CD4-positive, alpha-beta T cell treated with Interferon gamma for 1 hour (primary cell): ENCODE data around the gene CYTH1.

ENCODE experiments used
- DNase-seq: peaks from one replicate; pipeline ENCODE4 v3.0.0-alpha.2; 2020

Gene CYTH1

DNA sequence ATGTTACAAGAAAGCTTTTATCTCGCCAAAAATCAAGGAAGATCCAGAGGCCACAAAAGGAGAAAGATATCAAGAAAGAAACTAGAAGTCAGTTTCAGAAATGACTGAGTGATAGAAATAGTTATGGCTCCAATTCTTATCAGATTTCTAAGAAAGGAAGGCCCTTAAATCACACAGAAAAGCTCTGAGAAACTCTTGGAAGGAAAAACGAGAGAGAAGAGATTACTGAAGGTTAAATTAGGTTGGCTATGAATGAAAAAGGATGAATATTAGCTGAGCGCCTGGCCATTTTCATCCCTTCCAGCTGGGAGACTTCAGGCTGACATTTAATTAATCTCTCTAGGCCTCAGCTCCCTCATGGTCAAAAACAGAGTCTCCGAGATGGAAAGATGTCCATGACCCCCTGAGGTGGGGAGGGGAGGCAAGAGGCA lies 72.3 kb downstream of the CYTH1 start:
- DNase-seq = no peak

GRCh38 chr17:78709119-78709681 lies 72.9 kb downstream of the CYTH1 start:
- DNase-seq = no peak

- peak; percentile 63 for DNase-seq
Measured at GRCh38 chr17:78708510-78708973, 73.5 kb downstream of the CYTH1 start.

- no peak for DNase-seq
Measured at GRCh38 chr17:78707923-78708322, 74.2 kb downstream of the CYTH1 start.

- DNase-seq = no peak
Measured at GRCh38 chr17:78707016-78707415, 75.1 kb downstream of the CYTH1 start.

DNA sequence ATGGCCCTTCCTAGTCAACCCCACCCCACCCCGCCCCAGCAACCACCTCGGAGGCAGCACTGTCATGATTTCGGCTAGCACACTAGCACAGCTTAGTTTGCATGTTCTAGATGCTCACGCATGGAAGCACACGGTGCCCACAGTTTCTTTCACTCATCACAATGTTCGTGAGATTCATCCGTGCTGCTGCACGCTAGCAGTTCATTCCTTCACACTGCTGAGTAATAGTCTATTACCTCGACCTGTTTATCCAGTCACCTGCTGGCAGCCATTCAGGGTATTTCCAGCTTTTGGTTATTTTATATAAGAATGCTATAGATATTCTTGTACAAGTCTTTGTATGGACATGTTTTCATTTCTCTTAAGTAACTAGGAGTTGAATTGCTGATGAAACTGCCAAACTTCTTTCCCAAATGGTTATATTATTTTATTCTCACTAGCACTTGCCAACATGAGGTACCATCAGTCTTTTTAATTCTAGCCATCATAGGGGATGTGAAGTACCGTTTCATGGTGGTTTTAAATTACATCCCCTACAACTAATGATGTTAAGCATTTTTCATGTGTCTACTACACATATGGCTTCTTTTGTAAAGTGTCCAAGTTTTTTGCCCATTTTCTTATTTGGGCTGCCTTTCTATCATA lies 75.7 kb downstream of the CYTH1 start:
- no peak for DNase-seq

GRCh38 chr17:78705071-78705470 lies 77.0 kb downstream of the CYTH1 start:
- DNase-seq = no peak

- DNase-seq = no peak
Measured at GRCh38 chr17:78704594-78704993, 77.5 kb downstream of the CYTH1 start.

DNA sequence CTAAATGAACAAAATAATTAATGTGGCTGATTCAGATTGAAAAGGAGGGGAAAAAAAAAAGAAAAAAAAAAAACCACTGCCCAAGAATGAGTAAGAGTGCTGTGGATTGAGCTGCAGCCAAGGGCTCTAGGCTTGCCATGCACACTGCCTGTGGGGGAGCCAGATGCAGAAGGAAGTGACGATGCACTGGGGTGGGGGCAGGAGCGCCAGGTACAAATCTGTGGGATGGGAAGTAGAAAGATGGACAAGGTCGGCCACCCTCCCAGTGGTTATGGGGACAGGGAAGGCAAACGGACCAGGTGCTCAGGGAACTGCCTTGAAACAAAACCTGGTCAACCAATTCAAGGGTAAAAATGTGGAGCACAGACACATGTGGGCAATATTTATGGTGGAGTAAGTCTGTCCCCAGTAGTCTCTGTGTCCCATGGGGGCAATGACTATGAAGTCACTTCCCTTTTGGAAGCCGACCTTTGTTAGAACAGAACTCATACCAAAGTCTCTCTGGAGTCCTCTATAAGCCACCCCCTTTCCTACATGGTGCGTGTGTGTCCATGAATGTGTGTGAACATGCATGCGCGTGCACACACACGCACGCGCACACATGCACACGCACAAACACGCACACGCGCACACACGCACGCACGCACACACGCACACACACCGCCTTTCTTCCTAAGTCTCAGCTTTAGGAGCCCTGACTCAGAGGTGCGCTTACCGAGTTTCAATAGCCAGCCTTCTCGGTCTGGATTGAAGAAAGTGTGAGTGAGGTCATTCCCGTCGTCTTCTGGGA lies 84.3 kb downstream of the CYTH1 start:
- no peak for DNase-seq

DNA sequence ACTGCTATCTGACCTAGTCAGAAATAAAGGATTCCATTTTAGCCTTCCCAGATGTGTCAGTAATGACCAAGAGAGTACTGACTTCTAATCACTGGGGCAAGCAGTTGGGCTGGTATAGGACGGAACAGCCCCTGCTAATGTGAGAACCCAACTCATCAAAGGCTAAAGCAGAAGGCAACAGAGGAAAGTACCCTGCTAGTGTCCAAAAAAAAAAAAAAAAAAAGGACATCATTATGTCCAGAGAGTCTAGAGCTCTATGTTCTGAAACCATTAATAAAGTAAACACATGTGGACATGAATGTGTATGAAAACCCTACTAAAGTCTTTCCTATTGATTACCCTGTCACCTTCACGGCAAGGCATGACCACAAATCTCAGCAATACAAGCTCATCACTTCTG lies 85.0 kb downstream of the CYTH1 start:
- DNase-seq = no peak

GRCh38 chr17:78696016-78696982 lies 85.8 kb downstream of the CYTH1 start:
- DNase-seq = no peak

GRCh38 chr17:78694805-78695531 lies 87.1 kb downstream of the CYTH1 start:
- DNase-seq = no peak

DNA sequence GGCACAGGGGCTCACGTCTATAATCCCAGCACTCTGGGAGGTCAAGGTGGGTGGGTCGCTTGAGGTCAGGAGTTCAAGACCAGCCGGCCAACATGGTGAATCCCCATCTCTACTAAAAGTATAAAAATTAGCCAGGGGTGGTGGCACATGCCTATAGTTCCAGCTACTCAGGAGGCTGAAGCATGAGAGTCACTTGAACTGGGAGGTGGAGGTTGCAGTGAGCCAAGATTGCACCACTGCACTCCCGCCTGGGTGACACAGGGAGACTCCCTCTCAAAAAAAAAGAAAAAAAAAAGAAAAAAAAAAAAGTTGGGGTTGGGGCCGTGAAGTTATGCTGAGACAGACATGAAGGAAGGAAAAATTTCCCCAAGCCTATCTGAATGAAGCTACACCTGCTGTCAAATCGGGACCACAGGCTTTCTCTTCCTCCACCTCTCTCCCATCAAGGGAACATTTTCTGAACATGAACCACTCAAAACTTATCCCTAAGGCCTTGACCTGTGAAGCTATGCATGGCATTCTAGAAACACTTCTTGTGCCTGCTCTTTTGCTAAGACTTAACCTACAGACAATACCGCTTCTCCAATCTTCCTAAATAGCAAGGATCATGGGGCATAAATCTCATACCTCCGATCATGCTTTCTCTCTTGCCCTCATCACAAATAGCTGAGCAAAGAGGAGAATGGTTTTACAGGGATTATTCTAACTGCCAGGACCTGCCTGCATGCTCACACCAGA lies 88.6 kb downstream of the CYTH1 start:
- DNase-seq = no peak

GRCh38 chr17:78692460-78693010 lies 89.5 kb downstream of the CYTH1 start:
- no peak for DNase-seq

- DNase-seq = no peak
Measured at GRCh38 chr17:78689029-78689428, 93.0 kb downstream of the CYTH1 start.

DNA sequence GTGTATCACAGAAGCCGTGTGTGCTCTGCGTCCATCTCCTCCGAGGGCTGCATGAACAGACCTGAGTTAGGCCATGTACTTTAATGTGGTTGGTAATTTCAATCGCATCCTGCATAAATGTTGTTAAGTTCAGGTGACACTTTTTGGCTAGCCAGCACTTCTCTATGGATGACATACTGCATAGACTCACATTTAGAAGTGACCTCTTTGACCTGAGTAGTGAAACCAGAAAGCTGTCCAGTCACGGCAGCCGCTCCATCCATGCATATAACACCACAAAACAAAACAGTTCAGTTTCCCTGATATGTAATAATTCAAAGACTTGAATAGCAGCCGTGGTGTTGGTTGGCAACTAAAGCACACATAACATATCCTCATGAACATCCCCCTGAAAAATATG lies 94.1 kb downstream of the CYTH1 start:
- DNase-seq = no peak

- DNase-seq = no peak
Measured at GRCh38 chr17:78687125-78687524, 94.9 kb downstream of the CYTH1 start.

- DNase-seq = no peak
Measured at GRCh38 chr17:78684026-78684425, 98.0 kb downstream of the CYTH1 start.

DNA sequence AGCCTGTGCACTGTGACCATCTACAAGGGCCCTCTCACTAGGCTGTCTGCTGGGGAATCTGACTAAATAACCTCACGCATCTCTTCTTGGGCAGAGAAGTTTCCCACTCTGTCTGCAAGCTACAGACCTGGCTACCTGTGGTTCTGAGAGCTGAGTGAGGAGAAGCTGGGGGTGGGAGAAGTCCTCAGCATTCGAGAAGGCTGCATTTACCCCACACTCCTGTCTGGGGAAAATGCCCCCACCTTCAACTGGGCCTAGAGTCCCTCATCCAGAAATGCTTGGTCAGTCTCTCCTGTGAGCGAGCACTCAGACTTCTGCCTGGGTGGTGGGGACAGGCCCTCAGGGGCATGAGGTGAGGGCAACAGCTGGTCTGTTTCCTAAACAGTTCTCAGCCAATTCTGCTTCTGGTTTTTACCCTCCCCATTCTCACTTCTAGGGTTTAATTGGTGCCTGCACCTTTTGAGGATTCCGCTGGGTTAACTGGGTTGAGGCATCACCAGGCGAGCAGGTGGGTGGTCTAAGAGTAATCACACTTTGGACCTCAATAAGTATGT lies 98.6 kb downstream of the CYTH1 start:
- DNase-seq = no peak

GRCh38 chr17:78682363-78682762 lies 99.7 kb downstream of the CYTH1 start:
- DNase-seq = no peak

GRCh38 chr17:78680436-78680835 lies 101.6 kb downstream of the CYTH1 start:
- DNase-seq = no peak
